GM18517 (cell line): Measurements from ENCODE around the gene PPP1R12B.
"Not testable (repeated sequence)": the region's sequence is repeated elsewhere in the genome, so short reads cannot be mapped to it uniquely, and the experiment has no call there.

ENCODE experiments used
- ATAC-seq: cut with Tn5 transposase; IDR thresholded peaks from one replicate; pipeline ENCODE4 v1.9.1; 2021; ENCODE audit warnings: mild to moderate bottlenecking, moderate library complexity; ENCODE audit not compliant: unreplicated experiment

PPP1R12B gene

GRCh38 chr1:202480640-202481039 is 132.1 kb downstream of the PPP1R12B start:
- not testable (repeated sequence) for ATAC-seq

DNA sequence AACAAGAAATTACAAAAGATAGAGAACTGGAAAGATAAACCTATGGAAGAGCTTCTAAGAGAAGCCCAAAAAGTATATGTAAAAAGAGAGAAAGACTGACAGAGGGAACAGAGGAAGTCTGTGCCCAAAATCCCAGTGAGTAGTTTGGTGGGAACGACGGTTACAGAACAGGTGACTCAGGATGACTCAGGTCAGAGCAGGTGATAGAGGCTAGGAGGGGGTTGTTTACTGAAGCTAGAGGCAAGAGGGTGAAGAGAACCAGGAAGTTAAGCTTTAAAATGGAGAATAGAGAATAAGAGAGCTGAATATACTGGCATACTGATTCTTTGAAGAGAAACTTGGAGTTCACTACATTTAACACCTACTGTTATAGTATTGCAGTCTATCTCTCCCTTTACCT is 134.9 kb downstream of the PPP1R12B start:
- ATAC-seq: not testable (repeated sequence)

GRCh38 chr1:202484032-202484431 is 135.5 kb downstream of the PPP1R12B start:
- ATAC-seq: not testable (repeated sequence)

DNA sequence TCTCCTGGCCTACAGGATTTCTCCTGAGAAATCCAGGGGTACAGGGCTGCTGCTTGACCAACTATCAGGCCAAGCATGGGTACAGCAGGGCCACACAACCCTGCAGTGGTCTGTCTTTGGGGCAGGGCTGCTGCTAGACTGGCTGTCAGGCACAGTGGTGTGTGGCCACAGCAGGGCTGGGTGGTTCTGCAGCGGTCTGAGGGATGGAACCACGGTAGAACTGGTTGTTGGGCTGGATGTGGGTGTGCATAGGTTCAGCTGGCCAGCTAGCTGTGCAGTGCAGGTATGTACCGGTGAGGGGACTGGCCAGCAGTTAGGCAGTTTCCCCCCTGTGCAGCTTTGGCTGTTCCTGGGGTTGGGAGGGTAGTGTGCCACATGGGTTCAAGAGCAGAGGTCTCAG is 136.3 kb downstream of the PPP1R12B start:
- not testable (repeated sequence) for ATAC-seq

DNA sequence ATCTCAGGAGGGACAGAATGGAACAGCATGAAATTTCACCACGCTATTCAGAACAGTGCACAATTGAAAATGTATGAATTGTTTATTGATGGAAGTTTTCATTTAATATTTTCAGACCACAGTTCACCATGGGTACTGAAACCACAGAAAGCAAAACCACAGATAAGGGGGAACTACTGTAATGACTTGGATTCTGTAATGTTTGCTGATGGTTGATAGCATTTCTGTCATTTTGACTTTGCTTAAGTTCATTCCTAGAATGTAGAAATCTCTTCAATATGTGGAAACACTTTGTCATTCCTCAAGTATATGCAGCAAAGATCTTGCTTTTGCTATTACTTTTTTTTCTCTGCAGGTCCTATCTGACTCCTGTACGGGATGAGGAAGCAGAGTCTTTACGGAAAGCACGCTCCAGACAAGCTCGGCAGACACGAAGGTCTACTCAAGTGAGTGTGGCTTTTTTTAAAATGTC is 139.7 kb downstream of the PPP1R12B start:
- peak; percentile 79 for ATAC-seq

- not testable (repeated sequence) for ATAC-seq
Measured at GRCh38 chr1:202489101-202489500, 140.6 kb downstream of the PPP1R12B start.

- not testable (repeated sequence) for ATAC-seq
Measured at GRCh38 chr1:202493112-202493511, 144.6 kb downstream of the PPP1R12B start.

DNA sequence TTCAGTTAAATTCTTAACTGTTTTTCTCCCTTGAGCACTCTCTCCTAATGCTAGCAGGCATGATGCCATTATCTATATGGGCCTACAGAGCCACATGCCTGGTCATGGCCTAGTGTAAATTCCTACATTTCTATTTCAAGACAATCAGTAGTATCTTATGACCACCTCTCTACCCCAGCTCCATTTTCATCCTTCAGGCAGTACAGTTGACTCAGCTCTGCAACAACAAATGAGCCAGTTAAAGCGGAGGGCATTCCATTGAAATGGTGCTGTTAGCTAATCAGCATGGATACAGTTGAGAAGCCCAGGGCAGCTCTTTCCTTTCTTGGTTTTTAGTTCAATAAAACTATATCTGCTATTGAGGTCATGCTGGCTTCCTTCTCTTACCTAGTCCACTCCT is 150.0 kb downstream of the PPP1R12B start:
- ATAC-seq: no peak

DNA sequence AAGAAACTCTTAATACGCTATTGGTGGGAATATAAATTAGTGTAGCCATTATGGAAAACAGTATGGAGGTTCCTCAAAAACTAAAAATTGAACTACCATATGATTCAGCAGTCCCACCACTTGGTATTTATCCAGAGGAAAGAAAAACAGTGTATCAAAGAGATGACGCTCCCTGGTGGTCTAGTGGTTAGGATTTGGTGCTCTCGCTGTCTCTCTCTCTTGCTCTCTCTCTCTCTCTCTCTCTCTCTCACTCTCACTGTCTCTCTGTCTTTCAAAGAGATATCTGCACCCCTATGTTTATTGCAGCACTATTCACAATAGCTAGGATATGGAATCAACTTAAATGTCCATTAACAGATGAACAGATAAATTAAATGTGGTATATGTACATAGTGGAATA is 151.5 kb downstream of the PPP1R12B start:
- ATAC-seq: not testable (repeated sequence)

- ATAC-seq: no peak
Measured at GRCh38 chr1:202501281-202501680, 152.8 kb downstream of the PPP1R12B start.

DNA sequence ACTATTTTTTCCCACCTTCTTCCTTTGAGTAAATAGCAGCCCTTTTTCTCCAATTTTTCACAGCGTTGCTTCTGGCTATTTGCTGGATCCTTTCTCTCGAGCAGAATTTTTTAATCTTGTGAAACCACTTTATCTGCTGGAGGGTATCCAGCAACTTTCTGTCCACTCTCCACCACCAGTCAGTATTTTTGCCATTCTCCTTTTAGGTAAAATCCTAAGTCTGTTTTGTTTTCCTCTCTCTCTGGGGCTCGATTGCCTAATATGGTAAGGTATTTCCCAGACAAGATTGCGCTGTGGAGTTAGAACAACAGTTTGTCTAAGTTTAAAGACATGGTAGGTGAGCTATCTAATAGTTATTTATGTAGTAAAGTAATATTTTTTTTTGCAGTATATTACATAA is 156.9 kb downstream of the PPP1R12B start:
- no peak for ATAC-seq

DNA sequence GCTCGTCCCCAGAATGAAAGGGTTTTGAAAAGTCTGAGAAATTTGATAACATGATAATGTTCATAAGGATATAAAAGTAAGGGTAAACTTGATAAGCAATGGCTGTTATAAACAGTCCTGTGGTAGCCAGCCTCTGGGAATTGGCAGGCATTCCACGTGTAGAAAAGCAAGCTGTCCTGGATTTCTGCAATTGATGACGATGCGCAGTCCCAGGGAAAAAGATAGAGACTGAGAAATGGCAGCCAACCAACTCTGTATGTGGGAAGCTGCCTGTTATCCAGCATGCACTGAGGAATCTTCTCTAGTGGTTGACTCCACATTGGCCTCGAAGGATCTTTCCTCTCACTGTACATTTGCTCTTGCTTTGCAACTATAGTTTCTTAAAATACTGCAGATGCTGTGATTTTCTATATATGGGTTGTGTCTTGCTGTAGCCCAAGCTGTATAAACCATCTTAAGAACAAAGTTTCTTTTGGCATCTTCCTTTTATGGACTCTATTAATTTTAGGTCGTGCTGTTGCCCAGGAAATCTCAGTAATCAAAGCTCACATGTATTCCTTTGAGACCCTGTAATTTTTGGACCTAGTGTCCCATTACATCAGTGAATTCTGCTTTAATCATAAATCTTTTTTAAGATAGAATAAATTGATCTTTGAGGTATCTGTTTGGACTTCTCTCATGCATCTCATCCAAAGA is 157.5 kb downstream of the PPP1R12B start:
- not testable (repeated sequence) for ATAC-seq

GRCh38 chr1:202508863-202509262 is 160.4 kb downstream of the PPP1R12B start:
- ATAC-seq: not testable (repeated sequence)

- peak; percentile 84 for ATAC-seq
Measured at GRCh38 chr1:202513875-202514274, 165.4 kb downstream of the PPP1R12B start.

- ATAC-seq: no peak
Measured at GRCh38 chr1:202516434-202516877, 168.0 kb downstream of the PPP1R12B start.

GRCh38 chr1:202517146-202517545 is 168.6 kb downstream of the PPP1R12B start:
- ATAC-seq: not testable (repeated sequence)

- ATAC-seq: not testable (repeated sequence)
Measured at GRCh38 chr1:202518180-202518579, 169.7 kb downstream of the PPP1R12B start.

- not testable (repeated sequence) for ATAC-seq
Measured at GRCh38 chr1:202518905-202519304, 170.4 kb downstream of the PPP1R12B start.

DNA sequence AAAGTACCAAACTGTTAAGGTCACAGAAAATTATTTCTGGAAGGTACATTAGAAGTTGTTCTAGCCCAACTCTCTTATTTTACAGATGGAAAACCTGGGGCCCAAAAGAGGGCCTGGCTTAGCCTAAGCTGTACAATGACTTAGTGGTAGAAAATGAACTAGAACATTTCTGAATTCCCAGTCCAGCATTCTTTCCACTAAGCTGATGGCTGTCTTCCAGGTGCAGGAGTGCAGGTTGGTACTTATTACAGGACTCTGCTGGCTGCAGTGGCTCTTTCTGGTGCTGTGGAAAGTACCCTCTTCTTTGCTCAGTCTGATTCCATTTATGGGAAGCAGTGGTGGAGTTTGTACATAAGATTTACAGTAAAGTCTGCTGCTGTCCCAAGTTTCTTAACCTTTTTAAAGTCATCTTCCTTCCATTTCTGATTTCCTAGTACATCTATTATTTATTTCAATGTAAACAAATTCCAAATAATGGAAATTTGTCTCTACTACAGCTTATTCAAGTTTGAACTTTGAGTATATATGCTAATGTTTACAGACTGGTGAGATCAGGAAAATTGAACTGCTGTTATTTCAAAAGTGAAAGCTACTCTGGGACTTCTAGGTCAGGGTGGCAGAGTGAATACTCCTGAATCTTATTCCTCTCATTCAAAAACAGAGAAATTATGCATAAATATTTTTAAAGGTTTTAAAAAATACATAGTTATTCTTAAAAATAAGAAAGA is 171.8 kb downstream of the PPP1R12B start:
- ATAC-seq: not testable (repeated sequence)

- not testable (repeated sequence) for ATAC-seq
Measured at GRCh38 chr1:202520857-202521216, 172.3 kb downstream of the PPP1R12B start.

GRCh38 chr1:202521484-202521883 is 173.0 kb downstream of the PPP1R12B start:
- peak; percentile 48 for ATAC-seq

- no peak for ATAC-seq
Measured at GRCh38 chr1:202521886-202522285, 173.4 kb downstream of the PPP1R12B start.
